Measurements from ENCODE around the gene SYT17. TPM values are rescaled to one million over a fixed set of nuclear protein-coding genes. Genes with fewer than 3 reads are reported as not detected.

The SYT17 gene
- total and polyA plus RNA-seq, 11 donors = 0.23 to 5.2 (median 0.66) TPM

- WGBS, 4 donors = 44 to 100% (median 46%) methylated on average over 1 to 2 of the region's 2 CpGs
- intact Hi-C loops (cut with DNase I) = no loop called here
- peaks cover 0 to 18% (median 0%) of the 10 kb centered on the region in 12 donors for H3K4me1 ChIP-seq
- no peak overlapping the region for H3K4me3 ChIP-seq
- H3K27me3 ChIP-seq = peaks cover 0 to 8% (median 0%) of the 10 kb centered on the region in 9 donors
- no peak for TF ChIP-seq CTCF (IDR thresholded peaks at IDR 0.05)
- no peak for TF ChIP-seq POLR2A (IDR thresholded peaks at IDR 0.05)
- H3K36me3 ChIP-seq = no peaks in the 10 kb centered on the region
- no peak overlapping the region for H3K27ac ChIP-seq
- ATAC-seq (no peak), DNase-seq (no peak)
- H3K9me3 ChIP-seq = no peaks in the 10 kb centered on the region
Measured at GRCh38 chr16:19295393-19295792, 127.4 kb downstream of the SYT17 start.

- Histone ChIP-seq H3K36me3 (no peaks in the 10 kb centered on the region), H3K27ac (no peak overlapping the region), H3K4me3 (no peak overlapping the region), H3K4me1 (peaks cover 0 to 18% (median 0%) of the 10 kb centered on the region in 12 donors), H3K9me3 (no peaks in the 10 kb centered on the region), H3K27me3 (peaks cover 0 to 8% (median 0%) of the 10 kb centered on the region in 9 donors)
- TF ChIP-seq POLR2A (IDR thresholded peaks at IDR 0.05) = no peak
- no peak for TF ChIP-seq CTCF (IDR thresholded peaks at IDR 0.05)
- no peak for ATAC-seq
- no peak for DNase-seq
- intact Hi-C loops (cut with DNase I) = no loop called here
- 73 to 91% (median 83%) methylated on average over 1 of the region's 1 CpG for WGBS, 4 donors
Measured at GRCh38 chr16:19297454-19297853, 129.4 kb downstream of the SYT17 start.

- no peak overlapping the region for H3K27ac ChIP-seq
- H3K4me3 ChIP-seq = no peak overlapping the region
- peaks cover 0 to 8% (median 0%) of the 10 kb centered on the region in 9 donors for H3K27me3 ChIP-seq
- H3K36me3 ChIP-seq = no peaks in the 10 kb centered on the region
- TF ChIP-seq CTCF (IDR thresholded peaks at IDR 0.05) = no peak
- no peak for TF ChIP-seq POLR2A (IDR thresholded peaks at IDR 0.05)
- 32 to 55% (median 42%) methylated on average over 2 of the region's 2 CpGs for WGBS, 4 donors
- no peak for DNase-seq
- ATAC-seq = no peak
- H3K4me1 ChIP-seq = peaks cover 0 to 7% (median 0%) of the 10 kb centered on the region in 12 donors
- intact Hi-C loops (cut with DNase I) = no loop called here
- H3K9me3 ChIP-seq = no peaks in the 10 kb centered on the region
Measured at GRCh38 chr16:19299565-19299964, 131.5 kb downstream of the SYT17 start.

GRCh38 chr16:19301931-19302330 is 133.9 kb downstream of the SYT17 start:
- DNase-seq = no peak
- intact Hi-C loops (cut with DNase I) = no loop called here
- Histone ChIP-seq H3K27me3 (peaks cover 0 to 10% (median 0%) of the 10 kb centered on the region in 9 donors), H3K4me3 (no peak overlapping the region), H3K9me3 (no peaks in the 10 kb centered on the region), H3K4me1 (no peaks in the 10 kb centered on the region), H3K36me3 (no peaks in the 10 kb centered on the region), H3K27ac (no peak overlapping the region)
- TF ChIP-seq POLR2A (IDR thresholded peaks at IDR 0.05) = no peak
- 0 to 22% (median 9%) methylated on average over 1 of the region's 1 CpG for WGBS, 4 donors
- ATAC-seq = no peak

- TF ChIP-seq CTCF (IDR thresholded peaks at IDR 0.05) (no peak), POLR2A (IDR thresholded peaks at IDR 0.05) (no peak)
- no peak for DNase-seq
- H3K4me3 ChIP-seq = no peak overlapping the region
- no peaks in the 10 kb centered on the region for H3K9me3 ChIP-seq
- no peaks in the 10 kb centered on the region for H3K36me3 ChIP-seq
- no peaks in the 10 kb centered on the region for H3K4me1 ChIP-seq
- intact Hi-C loops (cut with DNase I) = no loop called here
- 22 to 33% (median 27%) methylated on average over 2 of the region's 2 CpGs for WGBS, 4 donors
- peaks cover 0 to 15% (median 0%) of the 10 kb centered on the region in 9 donors for H3K27me3 ChIP-seq
- peak in 2 of 4 donors; percentile 12 to 39 for ATAC-seq
- no peak overlapping the region for H3K27ac ChIP-seq
Measured at GRCh38 chr16:19304750-19305149, 136.7 kb downstream of the SYT17 start.
